GM19463 (cell line): ENCODE measurements around the gene KCNN1.
"Not testable (repeated sequence)": the region's sequence is repeated elsewhere in the genome, so short reads cannot be mapped to it uniquely, and the experiment has no call there.

Source experiments
- ATAC-seq: cut with Tn5 transposase; IDR thresholded peaks from one replicate; pipeline ENCODE4 v1.9.1; 2021; ENCODE audit warnings: mild to moderate bottlenecking, moderate library complexity; ENCODE audit not compliant: unreplicated experiment

The KCNN1 gene

DNA sequence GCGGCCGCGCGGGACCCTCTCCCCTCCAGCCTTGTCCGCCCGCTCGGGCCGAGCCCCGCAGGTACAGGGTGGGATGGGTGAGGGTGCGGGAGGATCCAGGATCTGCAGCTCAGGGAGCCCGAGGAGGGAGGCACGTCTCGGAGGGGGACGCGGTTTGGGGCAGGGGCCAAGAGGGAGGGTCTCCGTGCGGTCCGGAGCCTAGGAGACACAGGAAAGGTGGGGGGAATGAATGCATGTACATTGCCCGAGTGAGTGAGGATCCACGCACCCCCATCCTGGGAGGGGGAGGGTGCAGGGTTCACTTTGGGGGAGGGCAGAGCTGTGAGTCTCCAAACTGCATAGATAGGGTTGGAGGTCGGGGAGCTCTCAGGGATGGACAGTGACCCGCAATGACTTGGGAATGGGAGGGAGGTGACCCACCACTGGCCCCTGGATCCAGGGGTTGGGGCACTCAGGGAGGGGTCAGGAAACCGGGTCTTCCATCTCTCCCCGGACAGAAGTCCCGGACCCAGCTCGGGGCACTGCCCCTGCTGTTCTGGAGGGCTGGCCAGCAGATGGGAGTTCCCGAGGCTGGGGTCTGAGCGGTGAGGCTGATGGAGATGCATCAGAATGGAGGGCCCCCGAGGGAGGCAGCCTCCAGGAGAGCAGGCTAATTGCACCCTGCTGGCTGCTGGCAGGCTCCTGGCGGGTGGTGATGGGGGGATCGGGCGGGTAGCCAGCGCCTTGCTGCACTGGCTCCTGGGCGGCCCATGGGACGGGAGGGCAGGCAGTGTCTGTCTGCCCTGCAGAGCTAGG, 547 bp downstream of the KCNN1 start:
- no peak for ATAC-seq

DNA sequence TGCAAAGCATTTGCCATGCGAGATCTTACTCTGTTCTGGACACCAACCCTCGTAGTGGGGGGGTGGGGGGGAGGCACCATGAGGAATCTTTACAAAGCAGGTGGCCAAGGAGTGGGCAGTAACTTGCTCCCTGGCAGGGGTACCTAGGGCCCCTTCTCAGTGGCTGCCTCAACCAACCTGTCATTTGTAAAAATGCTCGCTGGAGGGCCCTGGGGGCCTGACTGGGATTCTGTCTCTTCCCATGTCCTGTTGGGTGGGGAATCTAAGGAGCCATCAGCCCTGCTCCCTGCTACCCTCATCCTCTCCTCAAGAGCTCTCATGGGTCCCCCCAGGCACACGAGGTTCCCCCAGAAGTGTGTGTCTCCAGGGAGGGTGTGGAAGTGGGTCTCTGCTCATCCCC, 1.5 kb downstream of the KCNN1 start:
- no peak for ATAC-seq

DNA sequence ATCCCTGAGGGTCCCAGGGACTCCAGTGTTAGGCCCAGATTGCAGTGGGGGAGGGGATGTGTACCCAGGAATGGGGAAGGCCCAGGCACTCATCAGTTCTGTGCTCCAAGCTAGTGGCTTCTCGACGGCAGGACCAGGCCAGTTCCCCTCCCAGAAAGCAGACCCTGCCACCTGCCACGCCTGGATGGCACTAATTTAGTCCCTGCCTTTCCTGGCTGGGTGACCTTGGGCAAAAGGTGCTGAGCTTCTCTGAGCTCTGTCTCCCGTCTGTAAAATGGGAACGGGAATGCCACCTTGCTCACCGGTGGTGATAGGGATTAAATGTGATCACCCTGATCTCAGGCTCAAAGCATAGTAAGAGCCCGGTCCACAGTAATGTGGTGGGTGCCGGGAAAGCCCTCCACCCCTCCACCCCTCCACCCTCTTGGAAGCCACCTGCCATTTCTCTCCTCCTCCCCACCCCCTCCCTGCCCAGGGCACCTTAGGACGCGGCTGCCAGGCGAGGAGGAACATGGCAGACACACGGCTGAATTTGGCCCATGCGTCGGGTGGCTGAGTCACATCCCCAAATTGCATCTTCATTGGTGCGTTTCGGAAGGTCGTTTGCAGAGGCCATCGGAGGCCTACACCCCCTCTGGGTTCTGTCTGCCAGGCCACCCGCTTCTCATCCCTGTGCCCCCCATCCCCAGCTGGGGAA, 2.3 kb downstream of the KCNN1 start:
- no peak for ATAC-seq

DNA sequence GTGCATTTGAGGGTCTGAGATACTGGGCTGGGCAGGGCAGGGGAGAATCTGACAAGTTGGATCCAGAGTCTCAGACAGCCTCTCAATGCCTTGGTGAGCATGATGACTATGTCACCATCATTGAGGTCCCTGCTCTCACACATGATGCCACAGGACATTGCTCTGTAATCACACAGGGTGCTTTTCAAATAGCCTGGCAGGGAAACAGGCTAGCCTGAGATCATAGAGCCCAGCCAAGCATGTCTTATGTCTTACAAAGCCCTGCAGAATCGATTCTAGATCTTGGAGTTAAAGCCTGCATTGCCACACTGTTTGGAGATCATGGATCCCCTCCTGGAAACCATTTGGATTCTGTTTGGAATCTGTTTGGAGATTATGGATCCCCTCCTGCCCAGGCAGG, 5.3 kb downstream of the KCNN1 start:
- ATAC-seq, result no peak

DNA sequence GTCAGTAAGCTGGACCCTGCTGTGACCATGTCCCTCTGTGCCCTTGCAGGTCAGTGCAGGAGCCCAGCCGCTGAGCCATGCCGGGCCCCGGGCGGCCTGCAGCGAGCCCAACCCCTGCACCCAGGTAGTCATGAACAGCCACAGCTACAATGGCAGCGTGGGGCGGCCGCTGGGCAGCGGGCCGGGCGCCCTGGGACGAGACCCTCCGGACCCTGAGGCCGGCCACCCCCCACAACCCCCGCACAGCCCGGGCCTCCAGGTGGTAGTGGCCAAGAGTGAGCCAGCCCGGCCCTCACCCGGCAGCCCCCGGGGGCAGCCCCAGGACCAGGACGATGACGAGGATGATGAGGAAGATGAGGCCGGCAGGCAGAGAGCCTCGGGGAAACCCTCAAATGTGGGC, 6.9 kb downstream of the KCNN1 start:
- no peak for ATAC-seq

DNA sequence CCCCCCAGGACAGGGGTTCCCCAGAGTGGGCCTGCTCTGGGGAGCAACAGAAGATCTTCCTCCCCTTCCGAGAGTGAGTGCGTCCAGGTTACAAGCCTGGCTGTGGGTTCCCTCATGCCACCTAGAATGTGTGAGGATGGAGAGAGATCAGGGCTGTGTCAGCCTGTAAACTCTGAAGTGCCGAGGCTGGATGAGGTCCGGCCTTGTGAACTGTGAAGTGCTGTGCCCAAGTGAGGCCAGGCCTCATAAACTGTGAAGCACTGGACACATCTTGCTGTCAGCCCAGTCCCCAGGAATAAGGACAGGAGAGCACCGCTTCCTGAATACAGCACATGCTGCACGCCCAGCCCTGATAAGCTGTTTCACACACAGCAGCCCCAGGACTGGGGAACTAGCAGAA, 7.6 kb downstream of the KCNN1 start:
- no peak for ATAC-seq

DNA sequence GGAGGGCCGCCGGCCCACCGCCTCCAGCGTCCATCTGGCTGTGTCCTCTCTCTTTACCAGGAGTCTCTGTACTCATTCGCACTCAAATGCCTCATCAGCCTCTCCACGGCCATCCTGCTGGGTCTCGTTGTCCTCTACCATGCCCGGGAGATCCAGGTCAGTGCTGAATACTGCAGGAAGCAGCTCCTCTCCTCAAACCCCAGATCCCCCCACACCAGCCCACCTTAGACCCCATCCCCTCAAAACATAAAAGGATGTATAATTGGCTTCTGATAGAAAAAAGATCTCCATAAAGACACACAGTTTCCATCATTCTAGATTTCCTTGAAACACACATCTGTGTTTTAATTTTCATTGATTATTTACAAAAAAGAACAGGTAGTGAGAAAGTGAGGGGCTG, 8.1 kb downstream of the KCNN1 start:
- no peak for ATAC-seq

DNA sequence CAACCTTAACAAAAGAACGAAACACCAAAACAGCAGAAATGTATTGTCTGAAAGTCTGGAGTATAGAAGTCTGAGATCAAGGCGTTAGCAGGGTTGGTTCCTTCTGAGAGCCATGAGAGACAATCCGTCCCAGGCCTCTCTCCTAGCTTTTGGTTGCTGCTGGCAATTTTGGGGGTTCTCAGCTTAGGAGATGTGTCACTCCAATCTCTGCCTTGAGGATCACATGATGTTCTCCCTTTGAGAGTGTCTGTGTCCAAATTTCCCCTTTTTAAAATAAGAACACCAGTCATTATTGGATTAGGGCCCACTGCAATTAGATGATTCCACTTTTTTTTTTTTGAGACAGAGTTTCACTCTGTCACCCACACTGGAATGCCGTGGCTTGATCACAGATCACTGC, 10.1 kb downstream of the KCNN1 start:
- ATAC-seq, result no peak

DNA sequence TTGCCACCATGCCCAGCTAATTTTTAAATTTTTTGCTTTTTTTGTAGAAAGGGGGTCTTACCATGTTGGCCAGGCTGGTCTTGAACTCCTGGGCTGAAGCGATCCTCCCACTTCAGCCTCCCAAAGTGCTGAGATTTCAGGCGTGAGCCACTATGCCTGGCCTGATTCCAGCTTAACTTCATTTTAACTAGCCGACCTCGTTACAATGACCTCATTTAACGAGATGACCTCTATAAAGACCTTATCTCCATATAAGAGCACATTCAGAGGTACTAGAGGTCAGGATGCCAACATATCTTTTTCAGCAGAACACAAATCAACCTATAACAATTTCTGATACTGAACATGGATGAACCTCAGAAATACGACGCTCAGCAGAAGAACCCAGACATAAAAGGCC, 10.6 kb downstream of the KCNN1 start:
- no peak for ATAC-seq

DNA sequence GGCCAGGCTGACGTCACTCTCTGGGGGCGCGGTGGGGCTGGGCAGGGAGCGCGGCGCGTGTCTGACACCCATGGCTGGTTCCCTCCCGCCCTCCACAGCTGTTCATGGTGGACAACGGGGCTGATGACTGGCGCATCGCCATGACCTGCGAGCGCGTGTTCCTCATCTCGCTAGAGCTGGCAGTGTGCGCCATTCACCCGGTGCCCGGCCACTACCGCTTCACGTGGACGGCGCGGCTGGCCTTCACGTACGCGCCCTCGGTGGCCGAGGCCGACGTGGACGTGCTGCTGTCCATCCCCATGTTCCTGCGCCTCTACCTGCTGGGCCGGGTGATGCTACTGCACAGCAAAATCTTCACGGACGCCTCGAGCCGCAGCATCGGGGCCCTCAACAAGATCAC, 14.7 kb downstream of the KCNN1 start:
- no peak for ATAC-seq

DNA sequence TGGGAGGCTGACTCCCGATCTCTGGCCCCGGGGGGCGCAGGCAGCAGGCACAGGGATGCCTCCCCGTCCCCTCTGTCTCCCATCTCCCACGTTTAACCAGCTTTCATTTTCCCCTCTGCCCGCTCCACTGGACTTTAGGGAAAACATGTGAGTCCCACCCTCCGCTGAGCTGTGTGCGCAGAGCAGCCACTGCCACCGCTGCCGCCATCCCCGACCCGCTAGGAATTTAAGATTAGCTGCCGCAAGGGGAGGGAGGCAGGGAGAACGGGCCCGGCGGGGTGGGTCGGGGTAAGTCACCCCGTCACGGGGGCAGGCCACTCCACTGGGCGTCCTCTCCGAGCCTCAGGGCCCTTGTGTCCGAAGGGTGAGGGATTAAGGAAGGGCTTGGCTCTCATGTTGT, 15.5 kb downstream of the KCNN1 start:
- ATAC-seq, result no peak

DNA sequence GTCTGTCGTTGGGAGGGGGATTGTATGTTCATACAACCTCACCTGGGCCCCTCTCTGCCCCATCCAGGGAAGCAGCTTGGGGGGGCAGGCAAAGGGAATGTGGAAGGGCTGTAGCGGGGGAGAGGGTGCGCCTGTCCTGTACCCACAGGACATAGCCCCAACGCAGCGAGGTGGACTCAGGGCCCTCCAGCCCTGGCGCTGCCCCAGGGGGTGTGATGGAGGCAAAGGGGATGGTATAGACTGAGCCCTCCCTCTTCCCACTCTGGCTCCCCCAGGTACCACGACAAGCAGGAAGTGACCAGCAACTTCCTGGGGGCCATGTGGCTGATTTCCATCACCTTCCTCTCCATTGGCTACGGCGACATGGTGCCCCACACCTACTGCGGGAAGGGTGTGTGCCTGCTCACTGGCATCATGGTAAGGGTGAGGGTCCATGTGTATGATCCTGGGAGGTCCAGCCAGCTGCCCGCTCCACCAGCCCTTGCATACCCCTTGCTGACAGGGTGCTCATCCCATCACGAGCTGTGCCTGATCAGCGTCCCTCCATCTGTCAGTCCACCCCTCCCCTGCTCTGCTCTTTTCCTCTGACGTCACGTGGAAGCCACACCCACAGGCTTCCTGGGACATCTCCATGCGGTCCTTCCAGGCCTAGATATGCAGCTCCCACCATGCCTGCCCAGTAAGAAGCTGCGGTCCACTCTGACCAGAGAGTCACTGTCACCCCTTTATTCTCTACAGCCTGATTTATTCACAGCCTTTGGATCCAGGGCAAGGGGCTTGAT, 18.3 kb downstream of the KCNN1 start:
- ATAC-seq, result no peak

DNA sequence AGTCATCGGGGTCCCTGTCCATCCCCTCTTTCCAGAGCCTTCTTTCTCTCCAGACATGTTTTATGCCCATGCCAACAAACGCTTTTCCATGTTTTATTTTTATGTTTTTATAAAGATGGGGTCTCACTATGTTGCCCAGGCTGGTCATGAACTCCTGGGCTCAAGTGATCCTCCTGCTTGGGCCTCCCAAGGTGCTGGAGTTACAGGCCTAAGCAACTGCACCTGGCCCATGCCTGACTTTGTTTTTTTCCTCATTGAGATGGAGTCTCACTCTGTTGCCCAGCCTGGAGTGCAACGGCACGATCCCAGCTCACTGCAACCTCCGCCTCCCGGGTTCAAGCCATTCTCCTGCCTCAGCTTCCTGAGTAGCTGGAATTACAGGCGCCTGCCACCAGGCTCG, 19.7 kb downstream of the KCNN1 start:
- ATAC-seq, result not testable (repeated sequence)

DNA sequence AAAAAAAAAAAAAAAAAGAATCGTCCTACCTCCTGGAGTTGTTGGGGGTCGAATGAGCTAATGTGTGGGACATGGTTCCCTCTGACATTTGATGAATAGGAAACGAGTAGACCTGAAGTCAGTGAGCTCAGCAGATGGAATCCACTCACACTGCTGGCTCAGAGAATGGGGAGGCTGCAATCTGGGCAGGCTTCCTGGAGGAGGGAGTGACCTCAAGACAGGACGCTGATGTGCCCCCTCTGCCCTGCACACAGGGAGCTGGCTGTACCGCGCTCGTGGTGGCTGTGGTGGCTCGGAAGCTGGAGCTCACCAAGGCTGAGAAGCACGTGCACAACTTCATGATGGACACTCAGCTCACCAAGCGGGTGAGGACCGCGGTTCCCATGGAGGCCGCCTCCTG, 21.3 kb downstream of the KCNN1 start:
- no peak for ATAC-seq

DNA sequence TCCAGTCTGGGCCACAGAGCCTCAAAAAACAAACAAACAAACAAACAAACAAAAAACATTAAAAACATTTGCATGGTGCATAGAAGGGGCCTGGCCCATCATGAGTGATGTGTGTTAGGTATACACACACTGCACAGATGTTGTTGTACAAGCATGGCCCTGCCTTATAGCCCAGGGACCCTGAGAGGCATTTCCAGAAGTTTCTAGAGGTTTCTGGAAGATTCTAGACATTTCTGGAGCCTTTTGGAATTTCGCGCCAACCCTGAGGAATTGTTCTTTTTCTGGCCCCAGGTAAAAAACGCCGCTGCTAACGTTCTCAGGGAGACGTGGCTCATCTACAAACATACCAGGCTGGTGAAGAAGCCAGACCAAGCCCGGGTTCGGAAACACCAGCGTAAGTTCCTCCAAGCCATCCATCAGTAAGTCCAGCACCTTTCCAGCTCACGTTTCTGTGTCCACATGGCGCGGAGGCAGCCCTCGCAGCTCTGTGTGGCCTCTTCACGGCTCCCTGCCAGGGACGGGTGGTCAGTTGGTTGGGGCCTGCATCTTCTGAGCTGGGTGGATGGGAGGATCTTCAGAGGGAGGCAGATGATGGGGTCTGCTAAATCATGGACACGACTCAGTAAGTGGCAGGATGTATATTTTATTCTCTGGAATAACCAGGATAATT, 22.7 kb downstream of the KCNN1 start:
- no peak for ATAC-seq

DNA sequence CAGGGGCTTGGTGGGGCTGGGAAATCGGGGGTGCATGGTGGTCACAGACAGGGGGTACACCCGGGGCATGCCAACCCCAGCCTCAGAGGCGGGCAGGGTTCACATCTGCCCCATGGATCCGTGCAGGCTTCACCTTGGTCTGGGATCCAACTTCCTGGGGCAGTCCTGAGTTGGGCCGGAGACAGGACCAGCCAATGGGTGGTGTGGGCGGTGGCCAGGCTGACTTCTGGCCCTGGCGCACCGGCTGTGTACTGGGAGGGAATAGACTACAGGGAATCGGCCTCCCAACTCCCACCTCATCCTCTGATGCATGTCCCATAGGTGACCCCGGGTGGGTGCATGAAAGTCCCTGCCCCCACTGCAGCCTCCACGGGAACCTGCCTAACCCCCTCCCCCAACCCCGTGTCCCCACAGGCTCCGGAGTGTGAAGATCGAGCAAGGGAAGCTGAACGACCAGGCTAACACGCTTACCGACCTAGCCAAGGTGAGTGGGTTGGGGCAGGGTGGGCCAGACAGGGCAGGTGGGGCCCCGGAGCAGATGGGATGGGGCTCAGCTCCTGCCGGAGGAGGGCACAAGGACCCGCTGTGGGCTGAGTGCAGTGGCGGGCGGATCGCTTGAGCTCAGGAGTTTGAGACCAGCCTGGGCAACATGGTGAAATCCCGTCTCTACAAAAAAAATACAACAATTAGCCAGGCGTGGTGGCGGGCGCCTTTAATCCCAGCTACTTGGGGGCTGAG, 26.3 kb downstream of the KCNN1 start:
- no peak for ATAC-seq

DNA sequence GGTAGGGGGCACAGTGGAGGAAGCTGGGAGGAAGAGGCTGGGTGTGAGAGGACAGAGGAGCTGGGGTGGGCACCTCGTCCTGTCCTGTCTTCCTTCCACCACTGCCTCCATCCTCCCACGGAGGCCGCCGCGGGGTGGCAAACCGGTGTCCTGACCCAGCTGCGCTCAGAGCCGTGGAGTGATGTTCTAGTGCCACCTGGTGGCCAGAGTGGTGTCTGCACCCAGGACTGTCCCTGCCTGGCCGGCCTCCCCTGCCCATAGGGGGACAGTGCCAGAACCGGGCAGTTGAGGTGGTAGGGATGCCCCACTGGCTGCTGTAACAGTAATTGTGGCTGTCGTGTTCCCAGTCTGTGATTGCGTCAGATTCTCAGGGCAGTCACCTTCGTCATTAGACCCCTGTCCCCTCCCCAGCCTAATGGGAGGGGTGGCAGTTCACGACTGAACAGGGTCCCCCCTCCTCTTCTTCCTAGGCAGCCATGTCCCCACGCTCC, 30.0 kb downstream of the KCNN1 start:
- no peak for ATAC-seq

DNA sequence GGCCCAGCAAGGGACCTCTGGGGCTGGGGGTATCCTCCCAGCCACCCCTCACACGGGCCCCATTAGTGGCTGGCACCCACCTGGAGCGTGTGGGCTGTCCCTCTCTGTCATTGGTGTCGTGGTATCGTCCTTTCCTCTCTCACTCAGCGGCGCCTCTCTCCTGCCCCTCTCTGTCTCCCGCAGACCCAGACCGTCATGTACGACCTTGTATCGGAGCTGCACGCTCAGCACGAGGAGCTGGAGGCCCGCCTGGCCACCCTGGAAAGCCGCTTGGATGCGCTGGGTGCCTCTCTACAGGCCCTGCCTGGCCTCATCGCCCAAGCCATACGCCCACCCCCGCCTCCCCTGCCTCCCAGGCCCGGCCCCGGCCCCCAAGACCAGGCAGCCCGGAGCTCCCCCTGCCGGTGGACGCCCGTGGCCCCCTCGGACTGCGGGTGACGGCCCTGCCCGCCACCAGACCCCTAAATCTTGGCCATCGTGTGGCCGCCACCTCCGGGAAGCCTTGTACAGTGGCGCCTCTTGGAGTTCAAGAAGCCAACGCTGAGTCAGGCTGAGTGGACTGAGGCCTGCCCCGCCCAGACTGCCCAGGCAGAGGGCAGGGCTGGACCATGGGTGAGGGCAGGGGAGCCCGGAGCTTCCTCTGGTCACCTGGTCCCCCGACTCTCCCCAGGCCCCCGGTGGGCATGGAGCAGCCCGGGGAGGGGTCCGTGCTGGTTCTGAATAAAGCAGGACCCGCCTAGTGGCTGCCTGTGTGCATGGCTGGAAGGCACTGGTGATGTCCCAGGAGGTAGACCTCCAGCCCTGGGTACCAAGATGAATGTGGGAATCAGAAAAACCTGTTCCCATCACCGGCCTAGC, 31.3 kb downstream of the KCNN1 start:
- ATAC-seq, result no peak

DNA sequence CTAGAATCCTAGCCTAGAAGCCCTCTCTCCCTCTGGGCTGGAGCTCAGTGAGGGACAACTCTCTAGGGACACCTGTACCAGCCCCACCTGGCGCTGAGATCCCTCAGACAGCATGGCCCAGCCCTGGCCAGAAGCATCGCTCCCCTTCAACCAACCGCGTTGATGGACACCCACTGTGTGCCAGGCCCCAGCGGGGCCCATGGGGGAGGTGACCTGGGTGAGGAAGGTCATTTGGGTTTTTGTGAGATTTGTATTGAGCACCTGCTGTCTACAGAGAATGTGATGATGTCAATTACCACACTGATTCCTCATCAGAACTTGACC, 31.9 kb downstream of the KCNN1 start:
- ATAC-seq, result no peak
